ENCODE data around the gene SEMA5A.

The SEMA5A gene

GRCh38 chr5:9545136-9545991, 511 bp downstream of the SEMA5A start:
- no peak for DNase-seq (ENCODE audit: low read depth)

- DNase-seq (ENCODE audit: low read depth) = peak; percentile 59
Measured at GRCh38 chr5:9544502-9545135, 1.3 kb downstream of the SEMA5A start.

- no peak for DNase-seq (ENCODE audit: low read depth)
Measured at GRCh38 chr5:9544056-9544455, 1.8 kb downstream of the SEMA5A start.

- no peak for DNase-seq (ENCODE audit: low read depth)
Measured at GRCh38 chr5:9543311-9543920, 2.5 kb downstream of the SEMA5A start.

GRCh38 chr5:9540791-9541190, 5.1 kb downstream of the SEMA5A start:
- no peak for DNase-seq (ENCODE audit: low read depth)

GRCh38 chr5:9538504-9538903, 7.4 kb downstream of the SEMA5A start:
- DNase-seq (ENCODE audit: low read depth) = no peak

- no peak for DNase-seq (ENCODE audit: low read depth)
Measured at GRCh38 chr5:9537223-9538141, 8.4 kb downstream of the SEMA5A start.

GRCh38 chr5:9536717-9537116, 9.2 kb downstream of the SEMA5A start:
- no peak for DNase-seq (ENCODE audit: low read depth)

GRCh38 chr5:9534881-9535517, 10.9 kb downstream of the SEMA5A start:
- DNase-seq (ENCODE audit: low read depth) = no peak

- DNase-seq (ENCODE audit: low read depth) = no peak
Measured at GRCh38 chr5:9533562-9534364, 12.1 kb downstream of the SEMA5A start.

GRCh38 chr5:9533096-9533495, 12.8 kb downstream of the SEMA5A start:
- DNase-seq (ENCODE audit: low read depth) = no peak

- DNase-seq (ENCODE audit: low read depth) = no peak
Measured at GRCh38 chr5:9529513-9529912, 16.4 kb downstream of the SEMA5A start.

- DNase-seq (ENCODE audit: low read depth) = no peak
Measured at GRCh38 chr5:9529041-9529480, 16.8 kb downstream of the SEMA5A start.

GRCh38 chr5:9524941-9525340, 20.9 kb downstream of the SEMA5A start:
- no peak for DNase-seq (ENCODE audit: low read depth)

- no peak for DNase-seq (ENCODE audit: low read depth)
Measured at GRCh38 chr5:9523090-9523823, 22.6 kb downstream of the SEMA5A start.

GRCh38 chr5:9519537-9519936, 26.3 kb downstream of the SEMA5A start:
- peak; percentile 57 for DNase-seq (ENCODE audit: low read depth)

GRCh38 chr5:9516591-9516990, 29.3 kb downstream of the SEMA5A start:
- DNase-seq (ENCODE audit: low read depth) = no peak

GRCh38 chr5:9515436-9515835, 30.4 kb downstream of the SEMA5A start:
- no peak for DNase-seq (ENCODE audit: low read depth)

GRCh38 chr5:9514968-9515367, 30.9 kb downstream of the SEMA5A start:
- DNase-seq (ENCODE audit: low read depth) = no peak

GRCh38 chr5:9513827-9514226, 32.0 kb downstream of the SEMA5A start:
- DNase-seq (ENCODE audit: low read depth) = peak; percentile 22
